A549 treated with GW870086 at 1 μM for 4 hours (cell line): ENCODE data around the gene TNFRSF19. TPM values are rescaled to one million over a fixed set of nuclear protein-coding genes. Genes with fewer than 3 reads are reported as not detected.

Source experiments
- total RNA-seq: library from RNA; stranded (reverse); fragments of 200-300 nt; extraction: Qiagen RNA extraction; gene quantifications from 5 replicates; pipeline ENCODE4 v1.2.3, GENCODE V29; 2022; ENCODE audit warnings: low read depth

The TNFRSF19 gene, protein sequence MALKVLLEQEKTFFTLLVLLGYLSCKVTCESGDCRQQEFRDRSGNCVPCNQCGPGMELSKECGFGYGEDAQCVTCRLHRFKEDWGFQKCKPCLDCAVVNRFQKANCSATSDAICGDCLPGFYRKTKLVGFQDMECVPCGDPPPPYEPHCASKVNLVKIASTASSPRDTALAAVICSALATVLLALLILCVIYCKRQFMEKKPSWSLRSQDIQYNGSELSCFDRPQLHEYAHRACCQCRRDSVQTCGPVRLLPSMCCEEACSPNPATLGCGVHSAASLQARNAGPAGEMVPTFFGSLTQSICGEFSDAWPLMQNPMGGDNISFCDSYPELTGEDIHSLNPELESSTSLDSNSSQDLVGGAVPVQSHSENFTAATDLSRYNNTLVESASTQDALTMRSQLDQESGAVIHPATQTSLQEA
- 3.3 to 5.2 TPM (median 4.7 TPM) in 5 replicates for total RNA-seq

DNA sequence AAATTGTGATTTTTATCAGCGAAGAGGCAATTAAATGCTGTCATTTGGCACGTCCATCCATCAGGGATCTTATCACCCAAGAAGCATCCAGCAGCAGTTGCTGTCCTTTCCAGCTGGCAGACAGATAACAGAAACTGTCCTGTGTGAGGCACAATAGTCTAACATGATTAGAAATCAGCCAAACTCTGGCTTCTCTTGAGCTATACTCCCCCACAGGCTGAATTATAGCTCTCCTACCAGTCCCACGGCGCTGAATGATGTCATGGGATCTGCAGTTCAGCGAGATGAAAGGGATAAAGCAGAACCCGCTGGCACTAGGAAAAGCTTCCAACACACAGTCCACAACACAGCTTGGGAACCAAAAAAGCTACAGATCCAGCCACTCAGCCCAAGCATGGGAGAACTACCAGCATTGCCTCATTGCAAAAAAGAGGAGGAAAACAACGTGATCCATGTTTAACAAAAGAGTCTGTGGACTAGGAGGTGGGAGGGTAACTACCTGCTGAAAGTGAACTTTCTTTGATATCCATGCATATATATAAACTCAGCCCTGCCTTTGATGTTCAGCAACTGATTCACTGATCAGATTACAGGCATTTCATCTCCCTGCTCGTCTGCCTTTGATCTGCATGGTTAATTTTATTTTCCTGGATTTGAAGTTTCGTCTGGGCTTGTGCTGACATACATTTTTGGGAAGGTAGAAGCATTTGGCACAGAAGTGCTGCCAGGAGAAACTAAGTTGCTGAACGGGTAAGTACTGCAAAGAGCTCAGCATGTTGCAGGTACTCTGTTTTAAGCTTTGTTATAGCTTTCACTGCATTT lies at the start of gene TNFRSF19:
Gene TNFRSF19 (plus strand): TSS at position 314 of the 822 bp plus-strand sequence. CDS start 19,772 bp downstream, outside the sequence.

Other genes with a start within 250 kb of the TNFRSF19 start
- 8.6 to 15.2 TPM (median 12.2 TPM) in 5 replicates for gene SACS, start 136.7 kb upstream of the TNFRSF19 start, total RNA-seq